Loucy (cell line): ENCODE measurements around the gene ANXA4.
A peak's percentile ranks its signal among the peaks of the same experiment; 100 is the strongest.

ENCODE experiments used
- H2AFZ ChIP-seq: fragments of 200-600 bp; sonication (generic); 2 replicates; pipeline ENCODE4 v1.6.0; 2016; ENCODE audit warnings: antibody characterized with exemption, mild to moderate bottlenecking, low read length, moderate library complexity
- H3F3A ChIP-seq: fragments of 200-600 bp; 2 replicates; pipeline ENCODE4 v1.6.0; 2016; ENCODE audit warnings: antibody characterized with exemption, low read depth, mild to moderate bottlenecking
- H3K27me3 ChIP-seq: fragments of 200-600 bp; sonication (generic); 2 replicates; pipeline ENCODE4 v1.6.1; 2014; ENCODE audit warnings: low read length, mild to moderate bottlenecking; ENCODE audit not compliant: insufficient read depth, poor library complexity, severe bottlenecking
- H3K36me3 ChIP-seq: fragments of 200-600 bp; sonication (generic); 2 replicates; pipeline ENCODE4 v1.6.1; 2016; ENCODE audit warnings: low read length; ENCODE audit not compliant: insufficient read depth
- H3K4me1 ChIP-seq: fragments of 200-600 bp; sonication (generic); 2 replicates; pipeline ENCODE4 v1.5.1; 2014; ENCODE audit warnings: low read length, mild to moderate bottlenecking; ENCODE audit not compliant: insufficient read depth, poor library complexity, severe bottlenecking
- H3K4me2 ChIP-seq: fragments of 200-600 bp; sonication (generic); 2 replicates; pipeline ENCODE4 v1.6.0; 2014; ENCODE audit warnings: antibody characterized with exemption, low read length, low read depth, mild to moderate bottlenecking; ENCODE audit not compliant: poor library complexity, severe bottlenecking
- H3K4me3 ChIP-seq: fragments of 200-600 bp; sonication (generic); 2 replicates; pipeline ENCODE4 v1.5.1; 2014; ENCODE audit warnings: low read length, mild to moderate bottlenecking, mixed read lengths; ENCODE audit not compliant: poor library complexity, severe bottlenecking
- H3K79me2 ChIP-seq: fragments of 200-600 bp; sonication (generic); 2 replicates; pipeline ENCODE4 v1.6.1; 2014; ENCODE audit warnings: low read length; ENCODE audit not compliant: insufficient read depth
- H3K9ac ChIP-seq: fragments of 200-600 bp; sonication (generic); 2 replicates; pipeline ENCODE4 v1.6.0; 2014; ENCODE audit warnings: mild to moderate bottlenecking, low read depth, low read length, moderate library complexity; ENCODE audit not compliant: poor library complexity, severe bottlenecking
- H3K9me2 ChIP-seq: fragments of 200-600 bp; sonication (generic); replicated peaks from 2 replicates; pipeline ENCODE4 v1.6.1; 2016; ENCODE audit warnings: low read depth, low read length, mixed read lengths
- H3K9me3 ChIP-seq: fragments of 200-600 bp; sonication (generic); 2 replicates; pipeline ENCODE4 v1.6.1; 2014; ENCODE audit warnings: mild to moderate bottlenecking, antibody characterized with exemption, low read length, low read depth; ENCODE audit not compliant: insufficient read depth
- H4K20me1 ChIP-seq: fragments of 200-600 bp; sonication (generic); 2 replicates; pipeline ENCODE4 v1.6.0; 2014; ENCODE audit warnings: antibody characterized with exemption, low read length, mild to moderate bottlenecking; ENCODE audit not compliant: insufficient read depth, poor library complexity, severe bottlenecking
- CTCF ChIP-seq: fragments of 200-600 bp; sonication (generic); conservative IDR thresholded peaks from 2 replicates; pipeline ENCODE4 v1.5.1; 2014; ENCODE audit warnings: mild to moderate bottlenecking, antibody characterized with exemption, low read length
- EZH2phosphoT487 ChIP-seq: fragments of 200-600 bp; IDR thresholded peaks from 2 replicates; pipeline ENCODE4 v1.6.1; 2018; ENCODE audit warnings: antibody characterized with exemption, mild to moderate bottlenecking, moderate library complexity, borderline replicate concordance

ANXA4 gene

GRCh38 chr2:69742322-69742952 lies 503 bp downstream of the ANXA4 start:
- peak overlapping the region; percentile 85 for H3K4me2 ChIP-seq
- peaks cover 10% of the 10 kb centered on the region for H3K4me1 ChIP-seq
- peak overlapping the region; percentile 85 for H3K9ac ChIP-seq
- H3K9me2 ChIP-seq, result no peaks in the 10 kb centered on the region
- no peaks in the 10 kb centered on the region for H3F3A ChIP-seq
- peak overlapping the region; percentile 86 for H3K4me3 ChIP-seq
- no peaks in the 10 kb centered on the region for H3K36me3 ChIP-seq
- no peaks in the 10 kb centered on the region for H4K20me1 ChIP-seq
- peak overlapping the region; percentile 93 for H2AFZ ChIP-seq
- no peaks in the 10 kb centered on the region for H3K9me3 ChIP-seq
- no peaks in the 10 kb centered on the region for H3K27me3 ChIP-seq
- H3K79me2 ChIP-seq, result no peaks in the 10 kb centered on the region
- TF ChIP-seq CTCF, result no peak
- no peak for TF ChIP-seq EZH2phosphoT487

GRCh38 chr2:69743847-69744264 lies 1.9 kb downstream of the ANXA4 start:
- Histone ChIP-seq H3K4me1 (peaks cover 10% of the 10 kb centered on the region), H3K9ac (no peak overlapping the region), H3K36me3 (no peaks in the 10 kb centered on the region), H3K4me3 (no peak overlapping the region), H3K9me3 (no peaks in the 10 kb centered on the region), H4K20me1 (no peaks in the 10 kb centered on the region), H3F3A (no peaks in the 10 kb centered on the region), H3K79me2 (no peaks in the 10 kb centered on the region), H2AFZ (no peak overlapping the region), H3K4me2 (no peak overlapping the region), H3K27me3 (no peaks in the 10 kb centered on the region), H3K9me2 (no peaks in the 10 kb centered on the region)
- TF ChIP-seq EZH2phosphoT487 (no peak), CTCF (no peak)

GRCh38 chr2:69744456-69744855 lies 2.5 kb downstream of the ANXA4 start:
- no peaks in the 10 kb centered on the region for H3F3A ChIP-seq
- H3K36me3 ChIP-seq, result no peaks in the 10 kb centered on the region
- no peaks in the 10 kb centered on the region for H3K27me3 ChIP-seq
- no peak overlapping the region for H3K9ac ChIP-seq
- no peak overlapping the region for H2AFZ ChIP-seq
- H3K4me2 ChIP-seq, result no peak overlapping the region
- no peak for TF ChIP-seq EZH2phosphoT487
- TF ChIP-seq CTCF, result no peak
- H3K9me3 ChIP-seq, result no peaks in the 10 kb centered on the region
- no peaks in the 10 kb centered on the region for H3K9me2 ChIP-seq
- no peaks in the 10 kb centered on the region for H4K20me1 ChIP-seq
- no peaks in the 10 kb centered on the region for H3K79me2 ChIP-seq
- peaks cover 10% of the 10 kb centered on the region for H3K4me1 ChIP-seq
- H3K4me3 ChIP-seq, result no peak overlapping the region
